Measurements from ENCODE around the gene PHLDB2.

Gene PHLDB2

GRCh38 chr3:111963424-111963823, 104.4 kb downstream of the PHLDB2 start:
- DNase-seq (no peak), ATAC-seq (no peak)

DNA sequence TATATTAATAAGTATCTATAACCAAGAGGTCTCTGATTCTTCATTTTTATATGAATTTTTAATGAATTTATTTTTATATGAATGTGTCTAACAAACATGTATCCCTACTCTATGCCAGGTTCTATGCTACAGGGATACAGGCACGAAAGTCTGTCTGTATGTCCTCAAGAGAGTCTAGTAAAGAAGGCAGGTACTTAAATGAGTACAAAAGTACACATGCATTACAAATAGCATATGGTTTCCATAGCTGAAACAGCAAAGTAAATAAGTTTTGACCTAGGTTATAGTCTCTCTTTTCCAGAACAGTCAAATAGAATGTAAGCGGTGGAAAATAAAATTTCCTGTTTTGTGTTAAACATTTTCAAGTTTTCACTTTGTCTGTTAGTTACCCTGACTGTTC, 106.4 kb downstream of the PHLDB2 start:
- ATAC-seq (no peak), DNase-seq (no peak)

DNA sequence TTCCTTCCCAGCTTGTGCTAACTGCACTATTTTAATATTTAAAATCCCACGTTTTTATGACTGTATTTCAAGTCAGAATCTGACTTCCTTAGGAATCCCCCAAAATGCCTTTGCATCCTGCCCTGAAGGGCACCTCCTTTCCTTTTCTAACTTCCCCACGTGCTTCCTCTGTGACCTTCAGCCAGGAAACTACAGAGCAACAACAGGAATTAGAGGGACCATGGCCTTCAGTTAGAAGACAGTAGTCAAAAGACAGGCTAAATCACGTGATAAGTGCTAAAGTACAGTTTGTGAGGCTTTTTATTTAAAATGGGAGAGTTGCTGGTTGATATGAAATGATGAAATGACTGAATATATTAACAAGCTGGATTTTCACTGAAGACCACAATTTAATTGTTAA, 108.0 kb downstream of the PHLDB2 start:
- no peak for DNase-seq
- no peak for ATAC-seq

- peak; percentile 88 for DNase-seq
- peak; percentile 83 for ATAC-seq
Observed at GRCh38 chr3:111967651-111968274, 108.7 kb downstream of the PHLDB2 start.

DNA sequence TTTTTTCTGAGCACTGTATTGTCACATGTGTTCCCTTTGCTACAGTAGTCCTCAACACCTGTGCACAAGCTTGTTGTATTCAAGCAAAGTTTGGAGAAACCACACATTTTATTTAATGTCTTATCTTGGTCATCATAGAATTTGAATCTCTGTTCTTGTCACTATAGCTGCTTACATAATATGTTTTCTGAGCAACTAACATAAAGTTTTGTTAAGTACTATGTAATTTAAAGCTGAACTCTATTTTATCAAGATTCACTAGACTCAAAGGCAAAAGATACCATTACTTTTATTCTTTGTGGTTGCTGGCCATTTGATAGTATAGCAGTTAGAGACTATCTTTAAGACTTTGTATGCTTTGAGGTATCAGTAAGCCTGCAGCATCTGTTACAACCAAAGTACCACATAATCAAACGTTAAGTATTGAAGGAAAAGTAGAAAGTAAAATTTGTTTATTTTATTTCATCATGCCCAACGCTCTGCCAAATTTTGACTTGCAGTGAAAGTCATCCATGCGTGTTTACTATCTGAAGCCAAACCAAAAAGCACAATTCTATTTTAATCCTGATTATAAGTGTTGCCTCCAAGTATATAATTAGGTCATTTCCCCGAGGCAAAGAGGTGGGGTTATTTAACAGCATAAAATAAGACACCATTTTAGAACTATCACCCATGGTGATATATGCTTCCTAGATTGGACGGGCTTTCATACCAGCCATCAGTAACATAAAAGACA, 109.4 kb downstream of the PHLDB2 start:
- ATAC-seq (no peak), DNase-seq (no peak)

- DNase-seq (no peak), ATAC-seq (no peak)
Observed at GRCh38 chr3:111970376-111970775, 111.3 kb downstream of the PHLDB2 start.

- ATAC-seq (no peak), DNase-seq (no peak)
Observed at GRCh38 chr3:111971533-111972130, 112.6 kb downstream of the PHLDB2 start.

GRCh38 chr3:111972891-111973290, 113.8 kb downstream of the PHLDB2 start:
- DNase-seq (no peak), ATAC-seq (no peak)

DNA sequence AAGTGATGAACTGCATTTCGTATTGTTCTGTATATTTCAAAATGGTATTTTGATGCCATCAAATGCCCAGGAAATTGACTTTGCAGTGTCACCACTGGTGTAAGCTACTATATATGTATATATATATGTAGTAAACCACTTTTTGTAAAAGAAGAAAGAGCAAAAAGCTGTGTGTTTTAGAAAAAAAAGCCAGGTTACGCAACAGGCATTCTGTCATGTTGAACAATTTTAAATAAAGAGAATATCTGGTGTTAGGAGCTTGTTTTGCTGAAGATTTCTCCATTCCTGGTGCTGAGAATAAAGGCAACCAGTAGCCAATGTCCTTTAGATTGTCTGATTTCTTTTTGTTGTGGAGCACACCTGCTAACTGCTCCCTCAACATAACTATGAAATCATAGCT, 116.1 kb downstream of the PHLDB2 start:
- ATAC-seq (no peak), DNase-seq (no peak)

GRCh38 chr3:111976254-111976653, 117.2 kb downstream of the PHLDB2 start:
- DNase-seq (no peak), ATAC-seq (no peak)

DNA sequence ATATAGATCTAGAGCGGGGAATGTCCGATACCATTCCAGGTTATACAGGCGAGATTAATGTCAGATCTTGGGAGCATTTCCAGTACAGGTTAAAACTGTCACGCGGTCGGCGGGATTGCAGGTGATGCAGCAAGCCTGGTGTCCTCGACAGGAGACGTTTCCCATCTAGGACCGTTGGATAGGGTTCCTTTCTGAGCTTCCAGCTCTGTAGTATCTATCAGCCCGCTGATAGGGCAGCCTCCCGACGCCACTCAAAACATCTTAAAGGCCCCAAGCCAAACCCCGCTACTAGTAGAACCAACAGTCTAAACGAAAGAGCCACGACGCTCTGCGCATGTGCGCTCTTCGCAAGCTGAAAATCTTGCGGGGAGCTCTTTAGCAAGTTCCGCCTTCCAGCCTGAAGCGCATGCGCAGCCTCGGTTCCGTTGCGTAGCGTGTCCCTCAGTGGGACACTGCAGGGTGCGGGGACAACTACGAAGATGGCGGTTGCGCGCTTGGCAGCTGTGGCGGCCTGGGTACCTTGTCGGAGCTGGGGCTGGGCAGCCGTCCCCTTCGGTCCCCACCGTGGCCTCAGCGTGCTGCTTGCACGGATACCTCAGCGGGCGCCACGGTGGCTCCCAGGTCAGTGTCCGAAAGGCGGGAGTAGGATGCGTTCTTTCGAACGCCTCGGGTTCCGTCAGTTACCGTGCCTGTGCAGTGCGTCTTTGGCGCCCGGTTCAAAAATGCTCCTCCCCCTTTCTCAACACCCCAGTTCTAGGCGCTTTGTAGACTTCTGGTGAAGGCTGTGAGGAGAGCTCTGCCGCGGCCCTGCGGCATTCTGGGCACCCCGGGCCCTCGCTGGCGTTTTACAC, 119.7 kb downstream of the PHLDB2 start, which contains the start of gene ABHD10:
Gene ABHD10, plus strand, starts transcription at position 444 of the 851 bp plus-strand sequence. Its CDS starts 36 bp downstream, at position 480.
- ATAC-seq: peak; percentile 97

DNA sequence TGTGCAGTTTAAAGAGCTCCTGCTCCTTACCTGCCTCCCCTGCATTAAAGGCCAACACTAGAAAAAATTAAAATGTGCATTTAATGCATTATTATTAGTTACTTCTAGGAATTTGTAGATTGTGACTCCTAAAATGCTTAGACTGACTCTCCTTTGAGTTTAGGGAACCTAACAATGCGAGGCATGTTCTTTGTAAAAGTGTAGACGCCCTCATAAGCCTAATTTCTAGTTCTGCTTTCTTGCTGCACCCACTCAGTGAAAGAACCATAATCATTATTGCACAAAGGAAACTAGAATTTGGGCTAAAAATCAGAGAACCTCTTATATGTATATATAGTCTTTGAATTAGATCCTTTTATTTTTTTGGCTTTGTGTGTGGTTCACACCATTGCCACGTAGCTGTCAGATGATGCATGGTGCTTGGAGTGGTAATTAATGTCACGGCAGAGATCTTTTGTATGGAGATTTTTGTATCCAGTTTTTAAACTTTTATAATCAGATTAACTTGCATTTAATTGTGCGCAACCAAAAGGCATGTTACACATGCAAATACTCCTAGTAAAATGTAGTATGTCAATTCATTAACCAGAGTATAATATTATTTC, 120.5 kb downstream of the PHLDB2 start:
- ATAC-seq: peak; percentile 20
- DNase-seq: no peak

More for the DNA sequence above, 119.7 kb downstream of the PHLDB2 start, which contains the start of gene ABHD10:
- DNase-seq: peak; percentile 97

DNA sequence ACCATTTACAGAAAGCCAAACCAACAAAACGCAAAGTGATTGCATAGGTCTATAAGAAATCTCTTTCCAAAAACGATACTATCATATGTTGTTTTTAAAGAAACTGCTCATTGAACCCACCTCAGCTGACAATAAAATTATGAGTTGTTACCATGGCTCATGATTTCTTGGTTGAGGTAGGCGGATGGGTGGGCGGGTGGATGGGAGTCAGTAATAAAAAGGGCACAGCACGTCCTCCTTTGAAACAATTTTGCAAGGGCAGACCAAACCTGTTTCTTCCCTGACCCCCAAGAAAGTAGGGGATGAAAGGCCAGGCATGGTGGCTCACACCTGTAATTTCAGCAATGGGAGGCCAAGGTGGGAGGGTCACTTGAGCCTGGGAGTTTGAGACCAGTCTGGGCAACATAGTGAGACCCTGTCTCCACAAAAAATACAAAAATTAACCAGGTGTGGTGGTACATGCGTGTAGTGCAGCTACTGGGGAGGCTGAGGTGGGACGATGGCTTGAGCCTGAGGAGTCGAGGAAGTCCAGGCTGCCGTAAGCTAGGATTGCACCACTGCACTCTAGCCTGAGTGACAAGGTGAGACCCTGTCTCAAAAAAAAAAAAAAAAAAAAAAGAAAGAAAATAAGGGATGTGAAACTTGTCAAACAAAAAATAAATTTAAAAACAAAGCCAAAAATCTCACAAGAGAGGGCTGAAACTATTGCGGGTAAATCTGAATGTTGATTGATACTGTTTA, 121.8 kb downstream of the PHLDB2 start:
- DNase-seq: peak; percentile 41
- no peak for ATAC-seq

GRCh38 chr3:111981457-111981763, 122.3 kb downstream of the PHLDB2 start:
- DNase-seq (no peak), ATAC-seq (no peak)

GRCh38 chr3:111984636-111985298, 125.7 kb downstream of the PHLDB2 start:
- ATAC-seq: peak; percentile 37
- no peak for DNase-seq

DNA sequence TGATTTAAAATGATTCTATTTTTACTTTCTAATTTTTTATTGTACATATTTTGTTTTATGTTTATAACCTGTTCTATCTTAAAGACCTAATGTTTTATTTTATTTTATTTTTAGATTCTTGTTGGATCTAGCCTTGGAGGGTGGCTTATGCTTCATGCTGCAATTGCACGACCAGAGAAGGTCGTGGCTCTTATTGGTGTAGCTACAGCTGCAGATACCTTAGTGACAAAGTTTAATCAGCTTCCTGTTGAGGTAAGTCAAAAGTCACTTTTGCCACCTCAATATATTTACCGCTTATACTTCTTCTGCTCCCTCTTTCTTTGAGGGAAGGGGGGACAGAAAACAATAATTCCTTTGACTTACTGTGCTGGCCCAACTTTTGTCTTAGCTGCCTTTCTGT, 127.7 kb downstream of the PHLDB2 start:
- DNase-seq: no peak
- ATAC-seq: no peak

DNA sequence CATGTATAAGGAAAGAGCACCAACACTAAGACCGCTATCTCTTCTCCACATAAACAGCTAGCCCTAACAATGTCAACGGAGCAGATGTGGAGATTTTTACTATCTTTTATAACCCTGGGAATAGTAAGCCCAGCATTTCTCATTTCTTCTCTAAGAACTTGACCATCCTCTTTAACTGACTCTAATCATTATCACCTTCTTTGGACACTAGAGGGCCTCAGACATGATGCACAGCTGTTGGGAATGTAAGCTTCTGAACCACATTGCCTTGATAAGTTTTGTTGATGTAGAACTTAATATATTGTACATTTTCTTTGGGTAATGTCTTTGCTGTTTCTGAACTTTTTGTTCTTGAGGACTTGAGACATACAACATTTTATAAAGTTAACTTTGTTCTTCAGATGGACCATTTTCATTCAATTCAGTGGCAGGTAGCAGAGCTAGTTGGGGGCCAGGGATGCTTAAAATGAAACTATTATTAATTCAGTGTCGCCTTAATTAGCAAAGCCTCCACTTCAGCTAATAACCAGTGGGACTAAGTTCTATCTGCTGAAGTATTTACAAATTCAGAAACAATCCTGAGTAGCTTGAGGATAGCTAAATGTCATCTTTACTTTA, 130.1 kb downstream of the PHLDB2 start:
- ATAC-seq (peak; percentile 78), DNase-seq (no peak)

DNA sequence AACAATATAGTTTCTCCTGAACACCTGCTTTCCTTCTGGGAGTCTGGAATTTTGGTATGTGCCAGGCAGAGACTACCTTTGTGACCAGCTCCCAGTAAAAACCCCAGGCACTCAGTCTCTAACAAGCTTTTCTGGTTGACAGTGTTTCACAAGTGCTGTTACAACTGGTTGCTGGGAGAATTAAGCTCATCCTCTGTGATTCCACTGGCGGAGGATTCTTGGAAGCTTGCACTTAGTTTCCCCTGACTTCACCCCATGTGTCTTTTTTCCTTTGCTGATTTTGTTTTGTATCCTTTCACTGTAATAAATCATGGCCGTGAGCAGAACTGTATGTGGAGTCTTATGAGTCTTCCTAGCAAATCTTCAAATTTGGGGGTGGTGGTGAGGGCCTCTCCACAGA, 134.0 kb downstream of the PHLDB2 start:
- no peak for ATAC-seq
- DNase-seq: no peak

GRCh38 chr3:111998636-111999483, 139.8 kb downstream of the PHLDB2 start, which contains the start of gene TAGLN3:
TAGLN3 (plus strand) TSS chr3:111998922; CDS start chr3:111999423, 501 bp downstream.
- DNase-seq (peak; percentile 13), ATAC-seq (no peak)
